ENCODE results near the gene TRPV2. TPM values are rescaled to one million over a fixed set of nuclear protein-coding genes. Genes with fewer than 3 reads are reported as not detected.

TRPV2 gene
- total RNA-seq, 1 donor from 2014 or later = 86.5 TPM

DNA sequence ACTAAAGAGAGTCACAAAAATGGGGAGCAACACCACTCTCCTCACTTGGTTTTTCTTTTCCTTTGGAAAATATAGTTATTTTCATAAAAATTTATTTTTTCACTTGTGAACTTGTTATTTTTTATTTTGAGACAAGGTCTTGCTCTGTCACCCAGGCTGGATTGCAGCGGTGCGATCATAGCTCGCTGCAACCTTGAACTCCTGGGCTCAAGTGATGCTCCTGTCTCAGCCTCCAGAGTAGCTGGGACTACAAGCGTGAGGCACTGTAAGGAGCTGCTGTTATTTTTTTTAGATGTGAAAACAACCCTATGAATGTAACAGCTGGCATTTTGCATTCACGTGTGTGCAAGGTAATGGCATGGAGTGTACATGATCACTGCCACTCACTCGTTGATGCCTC lies 51.7 kb downstream of the TRPV2 start:
- ATAC-seq (no peak), DNase-seq (no peak)
- Histone ChIP-seq H3K27ac (no peak overlapping the region), H3K4me3 (no peak overlapping the region), H3K36me3 (no peaks in the 10 kb centered on the region), H3K9me3 (no peaks in the 10 kb centered on the region), H3K4me1 (no peaks in the 10 kb centered on the region), H3K27me3 (no peaks in the 10 kb centered on the region)
- intact Hi-C loops (cut with DNase I) = no loop called here
- TF ChIP-seq, protein P1, sequence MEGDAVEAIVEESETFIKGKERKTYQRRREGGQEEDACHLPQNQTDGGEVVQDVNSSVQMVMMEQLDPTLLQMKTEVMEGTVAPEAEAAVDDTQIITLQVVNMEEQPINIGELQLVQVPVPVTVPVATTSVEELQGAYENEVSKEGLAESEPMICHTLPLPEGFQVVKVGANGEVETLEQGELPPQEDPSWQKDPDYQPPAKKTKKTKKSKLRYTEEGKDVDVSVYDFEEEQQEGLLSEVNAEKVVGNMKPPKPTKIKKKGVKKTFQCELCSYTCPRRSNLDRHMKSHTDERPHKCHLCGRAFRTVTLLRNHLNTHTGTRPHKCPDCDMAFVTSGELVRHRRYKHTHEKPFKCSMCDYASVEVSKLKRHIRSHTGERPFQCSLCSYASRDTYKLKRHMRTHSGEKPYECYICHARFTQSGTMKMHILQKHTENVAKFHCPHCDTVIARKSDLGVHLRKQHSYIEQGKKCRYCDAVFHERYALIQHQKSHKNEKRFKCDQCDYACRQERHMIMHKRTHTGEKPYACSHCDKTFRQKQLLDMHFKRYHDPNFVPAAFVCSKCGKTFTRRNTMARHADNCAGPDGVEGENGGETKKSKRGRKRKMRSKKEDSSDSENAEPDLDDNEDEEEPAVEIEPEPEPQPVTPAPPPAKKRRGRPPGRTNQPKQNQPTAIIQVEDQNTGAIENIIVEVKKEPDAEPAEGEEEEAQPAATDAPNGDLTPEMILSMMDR (IDR thresholded peaks at IDR 0.05) = no peak

DNA sequence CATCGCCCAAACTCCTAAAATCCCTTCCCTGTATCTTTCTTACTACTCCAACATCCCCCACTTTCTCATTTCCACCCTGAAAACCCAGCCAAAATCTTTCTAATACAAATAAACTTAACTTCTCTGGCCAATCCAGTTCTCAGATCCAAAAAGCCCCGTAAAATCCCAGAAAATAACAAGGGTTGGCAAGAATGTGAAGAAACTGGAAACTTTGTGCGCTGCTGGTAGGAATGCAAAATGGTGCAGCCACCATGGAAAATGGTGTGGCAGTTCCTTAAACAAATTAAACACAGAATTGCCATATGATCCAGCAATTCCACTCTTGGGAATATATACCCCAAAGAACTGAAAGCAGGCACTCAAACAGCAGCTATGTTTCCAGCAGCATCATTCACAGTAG lies 52.5 kb downstream of the TRPV2 start:
- H3K9me3 ChIP-seq = no peaks in the 10 kb centered on the region
- no peak overlapping the region for H3K4me3 ChIP-seq
- no peaks in the 10 kb centered on the region for H3K36me3 ChIP-seq
- TF ChIP-seq, protein P1 (IDR thresholded peaks at IDR 0.05) = no peak
- no peak overlapping the region for H3K27ac ChIP-seq
- H3K27me3 ChIP-seq = no peaks in the 10 kb centered on the region
- ATAC-seq (no peak), DNase-seq (no peak)
- H3K4me1 ChIP-seq = no peaks in the 10 kb centered on the region
- intact Hi-C loops (cut with DNase I) = no loop called here

DNA sequence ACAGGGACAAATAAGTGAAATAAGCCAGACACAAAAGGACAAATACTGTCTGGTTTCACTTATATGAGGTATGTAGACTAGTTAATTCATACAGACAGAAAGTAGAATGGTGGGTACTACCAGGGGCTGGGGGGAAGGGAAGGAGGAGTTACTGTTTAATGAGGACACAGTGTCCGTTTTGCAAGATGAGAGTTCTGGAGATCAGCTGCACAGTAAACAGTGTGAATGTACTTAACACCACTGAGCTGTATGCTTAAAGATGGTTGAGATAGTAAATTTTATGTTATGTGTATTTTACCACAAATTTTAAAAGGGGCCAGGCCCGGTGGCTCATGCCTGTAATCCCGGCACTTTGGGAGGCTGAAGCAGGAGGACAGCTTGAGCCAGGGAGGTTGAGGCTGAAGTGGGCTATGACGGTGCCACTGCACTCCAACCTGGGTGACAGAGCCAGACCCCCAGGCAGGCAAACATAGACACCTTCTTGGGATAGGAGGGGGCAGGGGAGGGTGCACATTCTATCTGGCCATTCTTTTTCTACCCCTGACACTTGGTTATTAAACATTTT lies 53.1 kb downstream of the TRPV2 start:
- Histone ChIP-seq H3K4me3 (no peak overlapping the region), H3K9me3 (no peaks in the 10 kb centered on the region), H3K27me3 (no peaks in the 10 kb centered on the region), H3K4me1 (no peaks in the 10 kb centered on the region), H3K27ac (no peak overlapping the region), H3K36me3 (no peaks in the 10 kb centered on the region)
- TF ChIP-seq, protein P1 (IDR thresholded peaks at IDR 0.05) = no peak
- DNase-seq = no peak
- ATAC-seq = no peak
- intact Hi-C loops (cut with DNase I) = no loop called here

DNA sequence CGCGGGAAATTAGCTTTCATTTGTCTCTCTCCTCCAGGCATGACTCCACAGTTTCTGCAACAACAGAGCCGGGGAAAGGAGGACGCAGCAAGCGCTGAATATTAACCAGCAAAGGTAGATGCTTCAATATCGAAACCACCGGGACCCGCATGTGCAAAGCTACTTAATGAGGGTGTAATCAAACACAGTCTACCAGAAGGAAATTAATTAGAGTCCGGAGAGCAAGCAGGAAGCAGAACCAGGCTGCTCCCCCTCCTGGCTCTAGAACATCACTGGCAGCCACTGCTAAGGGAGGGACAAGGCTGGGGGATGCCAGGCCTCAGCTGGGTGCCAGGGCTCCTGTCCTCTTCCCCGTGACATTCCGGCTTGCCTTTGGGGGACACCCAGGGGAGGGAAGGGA lies 54.9 kb downstream of the TRPV2 start:
- Histone ChIP-seq H3K36me3 (no peaks in the 10 kb centered on the region), H3K9me3 (no peaks in the 10 kb centered on the region), H3K4me1 (no peaks in the 10 kb centered on the region), H3K27me3 (no peaks in the 10 kb centered on the region), H3K4me3 (no peak overlapping the region), H3K27ac (no peak overlapping the region)
- ATAC-seq (no peak), DNase-seq (no peak)
- TF ChIP-seq, protein P1 (IDR thresholded peaks at IDR 0.05) = no peak
- intact Hi-C loops (cut with DNase I) = no loop called here

DNA sequence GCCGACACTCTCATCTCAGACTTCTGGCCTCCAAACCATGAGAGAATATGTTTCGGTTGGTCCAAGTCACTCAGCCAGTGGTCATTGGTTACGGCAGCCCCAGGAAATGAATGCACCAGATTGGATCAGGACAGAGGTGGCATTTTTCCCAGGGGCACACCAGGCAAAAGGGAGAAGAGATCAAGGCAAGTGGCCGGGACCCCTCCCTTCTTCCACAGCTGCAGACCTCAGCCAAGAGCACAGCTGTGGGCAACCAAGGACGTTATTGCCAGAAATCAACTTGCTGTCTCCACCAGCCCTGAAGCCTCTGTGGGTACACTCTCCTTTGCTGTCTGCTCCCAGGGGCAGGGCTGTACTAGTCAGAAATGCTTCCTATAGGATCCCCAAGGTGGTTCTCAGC lies 55.9 kb downstream of the TRPV2 start:
- Histone ChIP-seq H3K9me3 (no peaks in the 10 kb centered on the region), H3K27ac (no peak overlapping the region), H3K4me3 (no peak overlapping the region), H3K4me1 (no peaks in the 10 kb centered on the region), H3K27me3 (no peaks in the 10 kb centered on the region), H3K36me3 (no peaks in the 10 kb centered on the region)
- TF ChIP-seq, protein P1 (IDR thresholded peaks at IDR 0.05) = no peak
- no peak for ATAC-seq
- no peak for DNase-seq
- intact Hi-C loops (cut with DNase I) = no loop called here

DNA sequence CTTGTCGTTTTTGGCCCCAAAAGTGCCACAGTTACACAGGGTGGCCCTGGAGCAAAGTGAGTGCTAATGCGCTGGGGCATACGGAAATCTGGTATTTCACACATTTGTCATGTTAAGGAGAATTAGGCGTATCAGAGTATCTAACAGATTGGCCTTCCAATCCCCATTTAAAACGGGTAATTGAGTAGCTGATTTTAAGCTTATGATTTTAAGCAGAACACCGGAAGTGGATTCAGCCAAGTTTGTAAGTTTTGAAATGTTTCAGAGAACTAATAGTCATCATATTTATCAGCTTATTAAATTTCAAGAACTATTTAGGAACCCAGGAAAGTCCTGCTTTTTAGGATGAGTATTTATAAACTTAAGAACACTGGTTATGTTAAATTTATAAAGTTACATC lies 57.2 kb downstream of the TRPV2 start:
- ATAC-seq (no peak), DNase-seq (no peak)
- H3K4me1 ChIP-seq = no peaks in the 10 kb centered on the region
- intact Hi-C loops (cut with DNase I) = no loop called here
- no peaks in the 10 kb centered on the region for H3K36me3 ChIP-seq
- no peak overlapping the region for H3K27ac ChIP-seq
- no peak overlapping the region for H3K4me3 ChIP-seq
- TF ChIP-seq, protein P1 (IDR thresholded peaks at IDR 0.05) = no peak
- no peaks in the 10 kb centered on the region for H3K27me3 ChIP-seq
- no peaks in the 10 kb centered on the region for H3K9me3 ChIP-seq

Measured in upper lobe of right lung (tissue), 1 donor.